HG03520 (cell line): ENCODE results near the gene LRRC8D.
"Not testable (repeated sequence)": the region's sequence is repeated elsewhere in the genome, so short reads cannot be mapped to it uniquely, and the experiment has no call there.

Experiments used
- ATAC-seq: cut with Tn5 transposase; IDR thresholded peaks from one replicate; pipeline ENCODE4 v1.9.1; 2021; ENCODE audit warnings: mild to moderate bottlenecking, moderate library complexity; ENCODE audit not compliant: unreplicated experiment

The LRRC8D gene

GRCh38 chr1:89820422-89821321 is at the start of gene LRRC8D:
Gene LRRC8D, plus strand, starts transcription at chr1:89821032. Its CDS starts 112,037 bp downstream, at chr1:89933069.
- peak; percentile 76 for ATAC-seq

DNA sequence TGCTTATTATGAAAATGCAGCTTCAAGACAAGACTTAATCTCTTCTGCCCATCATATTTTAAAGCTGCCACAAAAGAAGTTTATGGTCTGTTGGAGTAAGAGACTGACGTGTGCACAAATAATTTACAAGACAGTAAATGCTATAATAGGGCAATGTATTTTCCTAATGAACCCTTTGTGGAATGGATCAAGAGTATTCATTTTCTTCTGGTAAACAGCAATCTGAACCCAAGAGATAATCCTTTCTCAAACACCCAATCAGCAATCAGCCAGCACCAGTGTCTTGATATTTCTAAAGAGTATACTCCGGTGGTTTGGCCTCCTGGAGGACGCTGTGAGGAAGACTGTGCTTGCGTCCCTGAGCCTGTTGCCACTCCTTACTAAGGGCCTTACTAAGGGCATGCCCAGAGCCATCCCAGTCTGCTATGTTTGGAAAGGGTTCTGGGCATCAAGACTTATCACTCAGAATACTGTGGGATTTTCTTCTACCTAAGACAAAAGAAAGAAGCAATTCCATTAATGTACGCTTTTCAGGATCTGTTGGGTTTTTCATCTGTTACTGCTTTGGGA is 48.8 kb upstream of the LRRC8D start:
- ATAC-seq, result no peak

DNA sequence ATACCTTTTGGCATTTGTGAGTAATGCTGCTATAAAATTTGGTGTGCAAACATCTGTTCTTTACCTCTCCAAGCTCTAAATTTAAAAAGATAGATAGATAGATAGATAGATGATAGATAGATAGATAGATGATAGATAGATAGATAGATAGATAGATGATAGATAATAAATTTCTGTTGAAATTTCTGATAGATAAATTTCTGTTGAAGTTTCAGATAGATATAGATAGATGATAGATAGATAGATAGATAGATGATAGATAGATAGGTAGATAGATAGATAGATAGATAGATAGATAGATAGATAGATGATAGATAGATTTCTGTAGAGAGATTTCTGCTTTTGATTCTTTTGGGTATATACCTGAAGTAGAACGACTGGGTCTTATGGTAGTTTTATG is 44.7 kb upstream of the LRRC8D start:
- ATAC-seq, result not testable (repeated sequence)

DNA sequence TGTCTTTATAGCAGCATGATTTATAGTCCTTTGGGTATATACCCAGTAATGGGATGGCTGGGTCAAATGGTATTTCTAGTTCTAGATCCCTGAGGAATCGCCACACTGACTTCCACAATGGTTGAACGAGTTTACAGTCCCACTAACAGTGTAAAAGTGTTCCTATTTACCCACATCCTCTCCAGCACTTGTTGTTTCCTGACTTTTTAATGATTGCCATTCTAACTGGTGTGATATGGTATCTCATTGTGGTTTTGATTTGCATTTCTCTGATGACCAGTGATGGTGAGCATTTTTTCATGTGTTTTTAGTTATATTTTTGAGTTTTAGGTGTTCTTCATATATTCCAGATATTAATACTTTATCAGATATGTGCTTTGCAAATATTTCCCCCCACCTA is 43.6 kb upstream of the LRRC8D start:
- not testable (repeated sequence) for ATAC-seq

GRCh38 chr1:89779151-89779940 is 41.5 kb upstream of the LRRC8D start:
- ATAC-seq, result no peak

- ATAC-seq, result no peak
Observed at GRCh38 chr1:89780721-89781120, 40.1 kb upstream of the LRRC8D start.

- peak; percentile 73 for ATAC-seq
Observed at GRCh38 chr1:89781494-89782126, 39.2 kb upstream of the LRRC8D start.

- no peak for ATAC-seq
Observed at GRCh38 chr1:89786628-89787214, 34.1 kb upstream of the LRRC8D start.

- no peak for ATAC-seq
Observed at GRCh38 chr1:89790592-89790991, 30.2 kb upstream of the LRRC8D start.

- no peak for ATAC-seq
Observed at GRCh38 chr1:89791064-89791726, 29.6 kb upstream of the LRRC8D start.

- no peak for ATAC-seq
Observed at GRCh38 chr1:89794406-89794805, 26.4 kb upstream of the LRRC8D start.

DNA sequence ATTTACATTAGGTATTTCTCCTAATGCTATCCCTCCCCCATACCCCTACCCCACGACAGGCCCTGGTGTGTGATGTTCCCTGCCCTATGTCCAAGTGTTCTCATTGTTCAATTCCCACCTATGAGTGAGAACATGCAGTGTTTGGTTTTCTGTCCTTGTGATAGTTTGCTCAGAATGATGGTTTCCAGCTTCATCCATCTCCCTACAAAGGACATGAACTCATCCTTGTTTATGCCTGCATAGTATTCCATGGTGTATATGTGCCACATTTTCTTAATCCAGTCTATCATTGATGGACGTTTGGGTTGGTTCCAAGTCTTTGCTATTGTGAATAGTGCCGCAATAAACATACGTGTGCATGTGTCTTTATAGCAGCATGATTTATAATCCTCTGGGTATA is 25.3 kb upstream of the LRRC8D start:
- not testable (repeated sequence) for ATAC-seq

DNA sequence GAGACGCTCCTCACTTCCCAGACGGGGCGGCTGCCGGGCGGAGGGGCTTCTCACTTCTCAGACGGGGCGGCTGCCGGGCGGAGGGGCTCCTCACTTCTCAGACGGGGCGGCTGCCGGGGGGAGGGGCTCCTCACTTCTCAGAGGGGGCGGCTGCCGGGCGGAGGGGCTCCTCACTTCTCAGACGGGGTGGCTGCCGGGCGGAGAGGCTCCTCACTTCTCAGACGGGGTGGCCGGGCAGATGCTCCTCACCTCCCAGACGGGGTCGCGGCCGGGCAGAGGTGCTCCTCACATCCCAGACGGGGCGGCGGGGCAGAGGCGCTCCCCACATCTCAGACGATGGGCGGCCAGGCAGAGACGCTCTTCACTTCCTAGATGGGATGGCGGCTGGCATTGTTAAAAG is 23.0 kb upstream of the LRRC8D start:
- ATAC-seq, result not testable (repeated sequence)

GRCh38 chr1:89799495-89799894 is 21.3 kb upstream of the LRRC8D start:
- ATAC-seq, result no peak

- no peak for ATAC-seq
Observed at GRCh38 chr1:89800022-89800655, 20.7 kb upstream of the LRRC8D start.

- ATAC-seq, result no peak
Observed at GRCh38 chr1:89800718-89801117, 20.1 kb upstream of the LRRC8D start.

- no peak for ATAC-seq
Observed at GRCh38 chr1:89802051-89802450, 18.8 kb upstream of the LRRC8D start.

GRCh38 chr1:89802841-89803240 is 18.0 kb upstream of the LRRC8D start:
- no peak for ATAC-seq

DNA sequence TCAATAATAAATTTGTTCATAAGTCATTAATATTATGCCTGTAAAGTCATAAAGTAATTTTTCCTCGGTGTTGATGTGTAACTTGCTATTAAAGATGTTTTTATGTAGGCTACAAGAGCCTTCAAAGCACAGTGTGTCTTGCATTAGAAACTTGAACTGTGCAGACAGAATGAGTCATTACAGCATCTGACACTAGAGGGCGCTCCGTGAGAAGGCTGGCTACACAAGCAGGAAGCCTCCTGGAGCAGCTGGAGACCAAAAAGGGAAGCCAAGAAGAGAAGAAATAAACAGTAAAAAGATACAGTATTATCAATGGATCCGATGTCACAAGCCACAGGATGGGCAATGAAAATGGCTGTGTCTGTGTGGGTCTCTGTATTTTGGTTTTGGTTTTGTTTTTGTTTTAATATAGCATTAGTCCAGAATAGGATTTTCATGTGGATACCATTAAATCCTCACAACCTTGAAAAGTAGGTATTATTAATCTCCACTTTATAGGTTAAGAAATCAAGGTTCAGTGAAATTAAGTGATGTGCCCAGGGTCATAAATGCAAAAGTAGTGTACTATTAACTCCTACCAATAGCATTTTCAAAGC is 16.1 kb upstream of the LRRC8D start:
- no peak for ATAC-seq
